Right lobe of liver (tissue), 6 donors: Measurements from ENCODE around the gene SLC48A1. TPM values are rescaled to one million over a fixed set of nuclear protein-coding genes. Genes with fewer than 3 reads are reported as not detected.

ENCODE experiments used
- ATAC-seq, 4 donors: fragments of 200-7000 bp; cut with Tn5 transposase; one replicate each; pipeline ENCODE4 v1.9.1; 2020; ENCODE audit warnings: mild to moderate bottlenecking in 4 of 4, moderate library complexity in 4 of 4
- DNase-seq, 3 donors: peaks; one replicate each; pipeline ENCODE4 v3.0.0-alpha.2; 2020
- H3K27ac ChIP-seq, 3 donors: fragments of 200-600 bp; one replicate each; pipeline ENCODE4 v1.8.0; 2022
- H3K27me3 ChIP-seq, 2 donors: fragments of 200-600 bp; one replicate each; pipeline ENCODE4 v1.8.0; 2022
- H3K36me3 ChIP-seq, 4 donors: fragments of 200-600 bp; sonication (generic) in 1 of 4; one replicate each; pipeline versions ENCODE4 v1.5.1 to v1.8.0; 2017 to 2022; ENCODE audit warnings: control low read depth in 1 of 4
- H3K4me1 ChIP-seq, 4 donors: fragments of 200-600 bp; sonication (generic) in 1 of 4; one replicate each; pipeline versions ENCODE4 v1.5.1 to v1.8.0; 2017 to 2022; ENCODE audit warnings: control low read depth in 1 of 4
- H3K4me3 ChIP-seq, 3 donors: fragments of 200-600 bp; one replicate each; pipeline ENCODE4 v1.8.0; 2022
- H3K9me3 ChIP-seq, 4 donors: fragments of 200-600 bp; sonication (generic) in 1 of 4; one replicate each; pipeline versions ENCODE4 v1.5.1 to v1.8.0; 2017 to 2022; ENCODE audit warnings: control low read depth in 1 of 4
- POLR2A ChIP-seq: fragments of 450-650 bp; IDR thresholded peaks from one replicate; pipeline ENCODE4 v1.6.1; 2017; ENCODE audit warnings: antibody characterized with exemption, mild to moderate bottlenecking
- WGBS: methylation state at CpG from one replicate; pipeline ENCODE4 v1.1.6; 2018; ENCODE audit warnings: low coverage, low lambda C conversion rate; ENCODE audit not compliant: insufficient coverage; ENCODE audit errors: missing lambda C conversion rate; 5-methylcytosine and 5-hydroxymethylcytosine counted together
- intact Hi-C, 2 donors: fragments of 100-400 bp; cut with DNase I; formaldehyde crosslinking; loops; one replicate each; pipeline versions ENCODE4 v1.11.2 to v1.14.1; 2022
- total RNA-seq, 6 experiments: library from RNA; depleted of rRNA in 2 of 6; stranded (reverse); fragments of >200 nt in 2 of 6; fragmentation: NEBNext Ultra II Directional in 3 of 6; extraction: Animal tissue kit (Norgen Biotek cat#: 25700) in 3 of 6; gene quantifications; one replicate each; pipeline versions ENCODE4 v1.1.0 to v1.2.4, GENCODE V29; 2016 to 2023
- TF ChIP-seq, protein P1 (sequence below), 4 donors: fragments of 200-600 bp in 3 of 4; fragments of 450-650 bp in 1 of 4; IDR thresholded peaks; one replicate each; pipeline versions ENCODE4 v1.5.1 to v1.8.0; 2016 to 2022; ENCODE audit warnings: antibody characterized with exemption in 4 of 4, mild to moderate bottlenecking in 2 of 4
- donor health status: DM: no; HTN: yes; CAD: no.
- donor health status: DM: no; HTN: no; CAD: no.
- donor health status: DM: no; HTN: no; CAD: no.
- donor health status: DM: no; HTN: yes; CAD: no.
- donor health status: DM: no; HTN: yes; CAD: no.

Gene SLC48A1
- total RNA-seq, 6 experiments from 2014 or later = 12.4 to 20.4 (median 18.0) TPM

DNA sequence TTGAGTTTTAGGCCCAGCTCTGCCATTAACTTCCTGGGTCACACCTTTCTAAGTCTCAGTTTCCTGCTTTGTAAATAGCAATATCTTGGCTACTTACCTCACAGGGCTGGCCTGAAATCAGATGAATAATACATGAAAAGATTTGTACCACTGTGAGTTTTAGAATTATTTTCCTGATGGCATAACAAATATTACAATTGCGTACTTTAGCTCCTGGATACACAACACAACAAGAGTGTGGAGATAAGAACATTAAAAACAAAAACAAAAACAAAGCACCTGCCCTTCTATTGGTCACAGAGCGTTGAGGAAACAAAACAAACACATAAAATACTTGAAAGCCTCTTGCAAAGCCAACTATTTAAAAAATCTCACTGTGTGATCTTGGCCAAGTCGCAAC lies 51.6 kb downstream of the SLC48A1 start:
- no peaks in the 10 kb centered on the region for H3K9me3 ChIP-seq
- WGBS = 86% methylated on average over 3 of the region's 3 CpGs
- no peak for TF ChIP-seq POLR2A
- TF ChIP-seq, protein P1, sequence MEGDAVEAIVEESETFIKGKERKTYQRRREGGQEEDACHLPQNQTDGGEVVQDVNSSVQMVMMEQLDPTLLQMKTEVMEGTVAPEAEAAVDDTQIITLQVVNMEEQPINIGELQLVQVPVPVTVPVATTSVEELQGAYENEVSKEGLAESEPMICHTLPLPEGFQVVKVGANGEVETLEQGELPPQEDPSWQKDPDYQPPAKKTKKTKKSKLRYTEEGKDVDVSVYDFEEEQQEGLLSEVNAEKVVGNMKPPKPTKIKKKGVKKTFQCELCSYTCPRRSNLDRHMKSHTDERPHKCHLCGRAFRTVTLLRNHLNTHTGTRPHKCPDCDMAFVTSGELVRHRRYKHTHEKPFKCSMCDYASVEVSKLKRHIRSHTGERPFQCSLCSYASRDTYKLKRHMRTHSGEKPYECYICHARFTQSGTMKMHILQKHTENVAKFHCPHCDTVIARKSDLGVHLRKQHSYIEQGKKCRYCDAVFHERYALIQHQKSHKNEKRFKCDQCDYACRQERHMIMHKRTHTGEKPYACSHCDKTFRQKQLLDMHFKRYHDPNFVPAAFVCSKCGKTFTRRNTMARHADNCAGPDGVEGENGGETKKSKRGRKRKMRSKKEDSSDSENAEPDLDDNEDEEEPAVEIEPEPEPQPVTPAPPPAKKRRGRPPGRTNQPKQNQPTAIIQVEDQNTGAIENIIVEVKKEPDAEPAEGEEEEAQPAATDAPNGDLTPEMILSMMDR (IDR thresholded peaks at IDR 0.05) = no peak
- no peak overlapping the region for H3K27ac ChIP-seq
- no peak for DNase-seq
- H3K27me3 ChIP-seq = no peaks in the 10 kb centered on the region
- peaks cover 0 to 3% (median 0%) of the 10 kb centered on the region in 4 donors for H3K4me1 ChIP-seq
- intact Hi-C loops = no loop called here
- no peaks in the 10 kb centered on the region for H3K36me3 ChIP-seq
- no peak for ATAC-seq
- no peak overlapping the region for H3K4me3 ChIP-seq

DNA sequence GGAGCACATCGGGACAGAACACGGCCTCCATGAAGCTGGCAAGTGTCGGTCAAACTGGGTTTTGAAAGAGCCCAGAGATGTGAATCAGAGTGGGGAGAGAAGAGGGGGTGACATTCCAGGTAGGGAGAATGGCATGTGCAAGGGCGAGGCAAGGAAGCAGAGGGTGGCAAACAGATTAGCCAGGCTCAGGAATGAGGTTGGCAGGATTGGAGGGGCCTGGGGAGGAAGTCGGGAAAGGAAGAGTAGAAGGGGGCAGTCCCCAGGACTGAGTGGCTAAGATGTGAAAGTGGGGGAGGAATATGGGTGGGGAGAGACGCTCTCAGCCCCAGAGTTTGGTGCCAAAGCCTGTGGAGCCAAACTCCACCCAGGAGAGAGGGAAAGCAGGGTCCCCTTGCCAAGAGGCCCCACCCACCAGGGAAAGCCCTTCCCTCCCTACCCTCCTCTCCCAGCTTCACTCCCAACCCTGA lies 52.2 kb downstream of the SLC48A1 start:
- TF ChIP-seq, protein P1 (IDR thresholded peaks at IDR 0.05) = no peak
- TF ChIP-seq POLR2A = no peak
- intact Hi-C loops = no loop called here
- Histone ChIP-seq H3K4me3 (no peak overlapping the region), H3K27ac (no peak overlapping the region), H3K9me3 (no peaks in the 10 kb centered on the region), H3K4me1 (peaks cover 0 to under 1% (median 0%) of the 10 kb centered on the region in 4 donors), H3K36me3 (no peaks in the 10 kb centered on the region), H3K27me3 (no peaks in the 10 kb centered on the region)
- WGBS = 72% methylated on average over 6 of the region's 6 CpGs
- ATAC-seq (no peak), DNase-seq (no peak)

DNA sequence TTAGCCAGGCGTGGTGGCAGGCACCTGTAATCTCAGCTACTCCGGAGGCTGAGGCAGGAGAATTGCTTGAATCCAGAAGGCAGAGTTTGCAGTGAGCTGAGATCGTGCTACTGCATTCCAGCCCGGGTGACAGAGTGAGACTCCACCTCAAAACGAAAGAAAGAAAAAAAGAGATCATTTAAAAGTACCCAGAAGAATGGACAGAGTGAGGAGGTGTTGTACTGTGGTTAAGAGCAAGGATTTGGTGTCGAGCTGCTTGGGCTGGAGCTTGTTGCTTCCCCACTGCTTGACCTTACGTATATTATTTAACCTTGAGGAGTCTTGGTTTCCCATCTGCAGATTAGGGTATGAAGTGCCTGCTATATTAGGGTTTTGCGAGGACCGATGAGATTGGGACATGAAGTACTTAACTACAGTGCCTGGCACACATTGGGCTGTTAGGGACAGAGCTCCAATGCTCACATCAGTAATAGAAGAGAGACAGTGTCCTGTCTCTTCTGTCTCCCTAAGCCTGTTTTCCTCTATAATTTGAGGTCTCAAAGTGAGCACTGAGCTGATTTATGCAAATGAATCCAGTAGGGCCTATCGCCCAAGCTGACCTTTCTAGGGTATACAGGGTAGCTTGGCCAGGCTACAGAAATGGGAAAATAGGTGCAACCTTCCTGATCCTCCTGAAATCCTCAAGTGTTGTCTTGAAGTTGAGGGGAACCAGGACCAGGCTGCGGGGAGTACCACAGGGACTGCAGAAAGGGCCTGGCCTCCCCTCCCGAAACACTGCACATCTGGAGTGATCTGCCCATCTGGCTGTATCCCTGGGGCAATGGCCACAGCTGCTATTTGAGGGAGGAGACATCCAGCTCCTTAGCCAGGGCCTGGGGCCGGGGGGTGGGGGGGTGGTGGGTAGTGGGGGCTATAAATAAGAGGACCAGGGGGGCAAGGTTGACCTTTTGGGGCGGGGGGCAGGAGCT lies 55.3 kb downstream of the SLC48A1 start:
- H3K27ac ChIP-seq = peak overlapping the region in 1 of 3 donors; percentile 51
- H3K27me3 ChIP-seq = no peaks in the 10 kb centered on the region
- no peaks in the 10 kb centered on the region for H3K36me3 ChIP-seq
- TF ChIP-seq, protein P1 (IDR thresholded peaks at IDR 0.05) = no peak
- TF ChIP-seq POLR2A = no peak
- H3K9me3 ChIP-seq = no peaks in the 10 kb centered on the region
- peak in 1 of 4 donors; percentile 4 for ATAC-seq
- 76% methylated on average over 9 of the region's 14 CpGs for WGBS
- DNase-seq = peak in 1 of 3 donors; percentile 28
- no peak overlapping the region for H3K4me3 ChIP-seq
- intact Hi-C loops = no loop called here
- H3K4me1 ChIP-seq = no peaks in the 10 kb centered on the region

DNA sequence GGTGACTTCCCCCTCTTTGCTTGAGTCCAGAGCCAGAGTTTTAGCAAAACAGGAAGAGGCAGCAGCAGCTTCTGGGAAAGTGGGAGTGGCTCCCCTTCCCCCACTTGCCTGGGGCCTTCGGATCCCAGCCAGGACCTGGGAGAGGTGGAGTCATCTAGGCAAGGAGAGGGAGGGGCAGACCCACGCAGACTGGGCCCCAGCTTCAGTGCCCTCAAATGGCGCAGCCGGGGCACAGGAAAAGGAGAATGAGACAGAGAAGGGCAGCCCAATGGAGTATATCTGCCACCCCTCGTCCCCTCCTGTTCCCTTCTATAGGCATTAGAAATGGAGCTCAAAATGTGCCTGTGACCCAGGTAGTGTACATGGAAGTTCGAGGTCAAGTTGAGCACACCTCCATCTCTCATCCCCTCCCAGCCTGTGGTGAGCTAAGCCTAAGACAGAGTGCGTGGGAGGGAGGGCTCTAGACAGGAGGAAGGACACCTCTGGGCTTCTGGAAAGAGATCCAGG lies 56.0 kb downstream of the SLC48A1 start:
- intact Hi-C loops = no loop called here
- Histone ChIP-seq H3K27me3 (no peaks in the 10 kb centered on the region), H3K36me3 (no peaks in the 10 kb centered on the region), H3K27ac (peak overlapping the region in 2 of 3 donors; percentile 29 to 51), H3K4me1 (no peaks in the 10 kb centered on the region), H3K4me3 (no peak overlapping the region), H3K9me3 (no peaks in the 10 kb centered on the region)
- DNase-seq (peak in 2 of 3 donors; percentile 57 to 63), ATAC-seq (peak; percentile 63 to 82 (median 68))
- 55% methylated on average over 5 of the region's 7 CpGs for WGBS
- TF ChIP-seq, protein P1 (IDR thresholded peaks at IDR 0.05) = no peak
- no peak for TF ChIP-seq POLR2A
